ENCODE results near the gene ZP1.

ZP1 gene

DNA sequence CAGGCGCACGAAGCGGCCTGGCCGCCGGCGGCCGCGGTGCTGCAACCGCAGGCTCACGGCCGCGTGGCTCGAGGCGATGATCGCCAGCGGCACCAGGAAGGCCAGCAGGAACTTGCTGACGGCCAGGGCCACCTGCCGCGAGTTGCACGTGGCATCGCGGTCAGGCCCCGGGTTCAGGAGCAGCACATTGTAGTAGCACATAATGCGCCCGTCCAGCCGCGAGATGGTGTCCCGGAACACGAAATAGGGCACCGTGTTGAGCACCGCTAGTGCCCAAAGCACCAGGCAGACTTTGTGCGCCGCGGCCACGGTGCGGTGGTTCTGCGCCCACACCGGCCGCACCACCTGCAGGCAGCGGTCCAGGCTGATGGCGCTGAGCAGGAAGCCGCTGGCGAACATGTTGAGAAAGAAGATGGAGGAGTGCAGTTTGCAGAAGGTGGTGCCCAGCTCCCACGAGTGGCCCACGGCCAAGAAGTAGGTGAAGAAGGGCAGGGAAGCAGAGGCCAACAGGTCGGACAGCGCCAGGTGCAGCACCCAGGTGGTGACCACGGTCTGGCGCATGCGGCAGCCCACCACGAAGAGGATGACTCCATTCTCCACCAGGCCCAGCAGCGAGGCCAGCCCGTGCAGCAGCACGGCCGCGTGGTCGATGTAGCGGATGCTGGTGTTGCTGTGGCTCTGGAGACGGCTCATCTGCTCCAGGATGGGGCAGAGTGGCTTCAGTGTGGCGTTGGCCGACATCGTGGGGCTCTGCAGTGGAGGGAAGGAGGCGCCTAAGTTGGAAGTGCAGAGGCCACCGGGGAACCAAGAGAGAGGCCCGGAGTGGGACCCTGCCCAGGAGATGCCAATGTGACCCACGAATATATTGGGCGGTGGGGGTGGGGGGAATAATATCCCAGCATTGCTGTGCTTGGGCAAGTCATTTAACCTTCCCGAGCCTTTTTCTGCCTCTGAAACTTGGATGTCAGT lies 14.1 kb upstream of the ZP1 start:
- H3K27me3 Mint-ChIP-seq (ENCODE audit: low read depth), result no peaks in the 10 kb centered on the region
- no peak overlapping the region for H3K4me3 Mint-ChIP-seq
- TF ChIP-seq, protein P1, sequence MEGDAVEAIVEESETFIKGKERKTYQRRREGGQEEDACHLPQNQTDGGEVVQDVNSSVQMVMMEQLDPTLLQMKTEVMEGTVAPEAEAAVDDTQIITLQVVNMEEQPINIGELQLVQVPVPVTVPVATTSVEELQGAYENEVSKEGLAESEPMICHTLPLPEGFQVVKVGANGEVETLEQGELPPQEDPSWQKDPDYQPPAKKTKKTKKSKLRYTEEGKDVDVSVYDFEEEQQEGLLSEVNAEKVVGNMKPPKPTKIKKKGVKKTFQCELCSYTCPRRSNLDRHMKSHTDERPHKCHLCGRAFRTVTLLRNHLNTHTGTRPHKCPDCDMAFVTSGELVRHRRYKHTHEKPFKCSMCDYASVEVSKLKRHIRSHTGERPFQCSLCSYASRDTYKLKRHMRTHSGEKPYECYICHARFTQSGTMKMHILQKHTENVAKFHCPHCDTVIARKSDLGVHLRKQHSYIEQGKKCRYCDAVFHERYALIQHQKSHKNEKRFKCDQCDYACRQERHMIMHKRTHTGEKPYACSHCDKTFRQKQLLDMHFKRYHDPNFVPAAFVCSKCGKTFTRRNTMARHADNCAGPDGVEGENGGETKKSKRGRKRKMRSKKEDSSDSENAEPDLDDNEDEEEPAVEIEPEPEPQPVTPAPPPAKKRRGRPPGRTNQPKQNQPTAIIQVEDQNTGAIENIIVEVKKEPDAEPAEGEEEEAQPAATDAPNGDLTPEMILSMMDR (IDR thresholded peaks at IDR 0.05; ENCODE audit: unreplicated experiment in 3 of 3), result no peak
- peak overlapping the region in 1 of 3 experiments; percentile 66 for H3K27ac Mint-ChIP-seq
- peaks cover 15% of the 10 kb centered on the region for H3K36me3 Mint-ChIP-seq (ENCODE audit: low read depth)
- peaks cover 25% of the 10 kb centered on the region for H3K4me1 Mint-ChIP-seq
- no peaks in the 10 kb centered on the region for H3K9me3 Mint-ChIP-seq

DNA sequence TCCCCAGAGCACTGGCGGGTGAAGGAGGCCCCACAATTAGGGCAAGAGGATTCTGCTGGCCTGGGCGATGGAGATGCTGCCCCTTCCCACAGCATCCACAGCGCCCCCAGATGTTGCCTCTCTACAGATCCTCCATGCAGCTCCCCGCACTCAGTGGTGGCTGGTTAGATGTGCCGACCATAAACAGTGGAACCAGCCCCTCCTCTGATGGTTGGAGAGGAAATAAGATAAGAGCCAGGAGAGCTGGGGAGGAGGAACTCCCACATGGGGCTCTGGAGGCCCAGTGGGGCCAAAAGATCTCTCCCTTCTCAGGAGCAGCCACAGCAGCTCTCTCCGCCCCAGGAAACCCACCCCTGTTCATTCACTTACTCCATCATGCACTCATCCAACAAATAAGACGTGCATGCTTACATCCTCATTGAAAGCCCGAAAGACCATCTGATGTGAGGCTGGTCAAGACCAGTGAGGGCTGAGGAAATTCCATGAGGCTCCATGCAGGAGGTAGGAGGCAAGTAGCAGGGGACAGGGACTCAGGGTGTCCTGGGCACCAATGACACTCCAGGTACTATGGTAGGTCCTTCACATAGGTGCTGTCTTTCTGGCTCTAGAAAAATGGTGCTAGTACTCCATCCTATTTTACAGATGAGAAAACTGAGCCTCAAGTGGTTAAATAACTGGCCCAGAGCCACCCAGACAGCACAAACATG lies 13.0 kb upstream of the ZP1 start:
- peaks cover 25% of the 10 kb centered on the region for H3K4me1 Mint-ChIP-seq
- H3K9me3 Mint-ChIP-seq, result no peaks in the 10 kb centered on the region
- no peaks in the 10 kb centered on the region for H3K27me3 Mint-ChIP-seq (ENCODE audit: low read depth)
- peaks cover 12% of the 10 kb centered on the region for H3K36me3 Mint-ChIP-seq (ENCODE audit: low read depth)
- peak overlapping the region in 1 of 3 experiments; percentile 62 for H3K27ac Mint-ChIP-seq
- H3K4me3 Mint-ChIP-seq, result no peak overlapping the region
- TF ChIP-seq, protein P1 (IDR thresholded peaks at IDR 0.05; ENCODE audit: unreplicated experiment in 3 of 3), result no peak

DNA sequence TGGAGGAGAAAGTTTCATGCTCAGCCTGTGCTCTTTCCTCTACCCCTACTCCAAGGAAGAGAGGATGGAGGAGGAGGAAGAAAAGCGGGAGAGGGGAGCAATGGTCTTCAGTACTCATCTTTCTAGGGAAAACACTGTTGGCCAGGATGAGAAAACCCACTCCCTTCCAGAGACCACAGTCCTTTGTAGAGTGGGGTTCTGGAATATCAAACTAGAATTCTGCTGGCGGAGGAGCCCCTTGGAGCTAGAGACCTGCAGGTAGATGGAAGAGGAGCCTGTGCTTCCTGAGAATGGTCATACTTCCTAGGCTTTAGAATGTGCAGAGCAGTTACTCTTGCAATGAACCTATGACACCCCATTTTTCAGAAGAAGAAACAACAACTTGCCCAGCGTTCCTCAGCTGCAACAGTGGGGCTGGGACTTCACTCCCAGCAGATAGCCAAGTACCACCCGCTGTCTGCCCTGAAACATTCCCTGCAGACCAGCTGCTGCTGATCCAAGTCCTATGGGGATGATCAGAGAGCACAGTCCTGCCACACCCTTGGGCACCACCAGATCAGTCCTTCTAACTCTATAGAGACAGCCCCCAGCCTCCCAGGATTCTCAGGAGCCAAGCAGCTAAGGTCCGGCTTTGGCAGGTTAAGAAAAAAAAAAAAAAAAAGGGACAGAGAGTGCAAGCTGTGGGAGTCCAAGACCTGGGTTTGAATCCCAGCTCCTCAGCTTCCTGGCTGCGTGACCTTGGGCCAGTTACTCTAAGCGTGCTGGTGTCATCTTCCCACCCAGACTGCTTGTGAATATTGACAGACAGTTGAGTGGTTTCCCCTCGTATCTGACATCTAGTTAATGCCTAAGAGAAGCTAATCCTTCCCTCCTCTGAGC lies 12.3 kb upstream of the ZP1 start:
- H3K4me1 Mint-ChIP-seq, result peaks cover 25% of the 10 kb centered on the region
- H3K36me3 Mint-ChIP-seq (ENCODE audit: low read depth), result peaks cover 12% of the 10 kb centered on the region
- H3K27ac Mint-ChIP-seq, result peak overlapping the region; percentile 62 to 78 (median 74)
- TF ChIP-seq, protein P1 (IDR thresholded peaks at IDR 0.05; ENCODE audit: unreplicated experiment in 3 of 3), result no peak
- H3K4me3 Mint-ChIP-seq, result peak overlapping the region in 1 of 3 experiments; percentile 16
- H3K27me3 Mint-ChIP-seq (ENCODE audit: low read depth), result no peaks in the 10 kb centered on the region
- H3K9me3 Mint-ChIP-seq, result no peaks in the 10 kb centered on the region

DNA sequence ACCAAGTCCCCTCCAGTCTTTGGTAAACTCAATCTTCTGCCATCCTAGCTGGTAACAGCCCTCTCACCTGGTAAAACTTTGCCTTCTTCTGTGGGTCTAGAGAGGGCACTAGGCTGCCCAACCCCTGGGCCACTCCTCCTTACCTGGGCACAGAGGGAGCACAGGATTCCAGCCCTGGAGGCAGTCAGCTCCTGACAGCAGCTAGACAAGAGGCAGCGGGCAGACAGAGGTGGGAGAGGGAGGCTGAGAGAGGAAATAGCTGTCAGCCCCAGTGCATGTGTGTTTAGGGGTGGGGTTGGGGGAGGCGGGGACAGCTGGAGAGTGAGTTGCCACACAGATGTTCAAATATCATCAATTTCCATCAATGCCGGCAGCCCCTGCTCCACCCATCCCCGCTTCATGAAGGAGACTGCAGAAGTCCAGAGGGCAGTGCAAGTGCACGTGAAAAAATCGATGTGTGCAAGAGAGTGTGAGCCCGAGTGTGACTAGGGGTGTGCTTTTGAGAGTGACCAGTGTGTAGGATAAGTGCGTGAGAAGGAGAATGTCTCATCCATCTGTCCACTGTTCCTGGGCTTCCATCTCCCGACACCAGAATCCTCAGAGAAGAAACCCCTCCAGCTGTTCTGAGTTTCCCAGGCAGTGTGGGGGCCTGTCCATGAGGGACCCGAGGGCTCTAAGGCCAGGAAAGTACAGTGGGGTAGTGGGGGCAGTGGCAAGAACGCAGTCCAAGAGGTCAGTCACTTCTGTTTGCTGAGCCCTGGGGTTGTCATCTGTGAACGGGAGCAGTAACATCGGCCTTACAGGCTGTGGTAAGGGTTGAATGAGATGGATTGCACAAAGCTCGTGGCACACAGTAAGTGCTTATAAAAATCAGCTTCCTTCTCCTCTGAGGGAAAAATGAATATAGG lies 11.4 kb upstream of the ZP1 start, which contains the start of gene PTGDR2:
TSS of gene PTGDR2 (minus strand) at position 225 of the 908 bp plus-strand sequence. CDS start 2,228 bp downstream, outside the sequence.
- Mint-ChIP-seq H3K27me3 (ENCODE audit: low read depth) (no peaks in the 10 kb centered on the region), H3K27ac (peak within 1 kb of the TSS; percentile 62 to 78 (median 74))

More for the DNA sequence above, 11.4 kb upstream of the ZP1 start, which contains the start of gene PTGDR2:
- Mint-ChIP-seq H3K9me3 (no peaks in the 10 kb centered on the region), H3K4me1 (peaks cover 25% of the 10 kb centered on the region), H3K36me3 (ENCODE audit: low read depth) (peaks cover 6% of the 10 kb centered on the region), H3K4me3 (peak within 1 kb of the TSS in 2 of 3 experiments; percentile 16 to 40)
- TF ChIP-seq, protein P1 (IDR thresholded peaks at IDR 0.05; ENCODE audit: unreplicated experiment in 3 of 3), result no peak

All from nephron (organoid).